NCI-H2029 treated with DMSO at 0.1 percent for 48 hours (cell line): Measurements from ENCODE around the gene ZNF526.
"Not testable (repeated sequence)": the region's sequence is repeated elsewhere in the genome, so short reads cannot be mapped to it uniquely, and the experiment has no call there.

ENCODE experiments used
- DNase-seq: peaks from one replicate; lab custom pipeline; 2025; lab: John Stamatoyannopoulos, UW

ZNF526 gene

GRCh38 chr19:42246922-42247639, 27.0 kb downstream of the ZNF526 start:
- no peak for DNase-seq

- DNase-seq = no peak
These were observed 27.6 kb downstream of the ZNF526 start for GRCh38 chr19:42247640-42248199.

GRCh38 chr19:42248270-42249148, 28.4 kb downstream of the ZNF526 start:
- DNase-seq = no peak

- DNase-seq = no peak
These were observed 29.1 kb downstream of the ZNF526 start for GRCh38 chr19:42249149-42249750.

GRCh38 chr19:42249769-42250168, 29.7 kb downstream of the ZNF526 start:
- no peak for DNase-seq

GRCh38 chr19:42250183-42250665, 30.1 kb downstream of the ZNF526 start:
- DNase-seq = no peak

- DNase-seq = no peak
These were observed 30.8 kb downstream of the ZNF526 start for GRCh38 chr19:42250666-42251531.

- no peak for DNase-seq
These were observed 31.7 kb downstream of the ZNF526 start for GRCh38 chr19:42251572-42252358.

- DNase-seq = no peak
These were observed 32.5 kb downstream of the ZNF526 start for GRCh38 chr19:42252365-42253244.

GRCh38 chr19:42253245-42254088, 33.4 kb downstream of the ZNF526 start:
- no peak for DNase-seq

- DNase-seq = no peak
These were observed 34.2 kb downstream of the ZNF526 start for GRCh38 chr19:42254089-42254849.

GRCh38 chr19:42254850-42255765, 35.0 kb downstream of the ZNF526 start, which contains the start of gene ERF:
Gene ERF (minus strand): TSS chr19:42255128. CDS start chr19:42254999, 129 bp downstream.
- no peak for DNase-seq

- no peak for DNase-seq
These were observed 35.9 kb downstream of the ZNF526 start for GRCh38 chr19:42255766-42256745.

- DNase-seq = not testable (repeated sequence)
These were observed 37.7 kb downstream of the ZNF526 start for GRCh38 chr19:42257842-42258241.

GRCh38 chr19:42261763-42262162, 41.7 kb downstream of the ZNF526 start:
- no peak for DNase-seq
